Peyer's patch (tissue), 4 donors: ENCODE results near the gene TTYH2. TPM values are rescaled to one million over a fixed set of nuclear protein-coding genes. Genes with fewer than 3 reads are reported as not detected.

ENCODE experiments used
- DNase-seq, 3 donors: peaks; one replicate each; pipeline ENCODE4 v3.0.0-alpha.2; 2017 to 2019
- H3K27ac ChIP-seq, 4 donors: fragments of 200-600 bp; sonication (generic); one replicate each; pipeline ENCODE4 v1.5.1; 2016 to 2019
- H3K27me3 ChIP-seq, 2 donors: fragments of 200-600 bp; sonication (generic); one replicate each; pipeline ENCODE4 v1.5.1; 2019
- H3K36me3 ChIP-seq, 3 donors: fragments of 200-600 bp; sonication (generic); one replicate each; pipeline ENCODE4 v1.5.1; 2016 to 2019
- H3K4me1 ChIP-seq, 4 donors: fragments of 200-600 bp; sonication (generic); one replicate each; pipeline ENCODE4 v1.5.1; 2016 to 2019
- H3K4me3 ChIP-seq, 4 donors: fragments of 200-600 bp; sonication (generic); 1 replicate in 3 of 4; 2 replicates in 1 of 4; pipeline ENCODE4 v1.5.1; 2016 to 2019; ENCODE audit warnings: mild to moderate bottlenecking in 1 of 4
- H3K9me3 ChIP-seq, 4 donors: fragments of 200-600 bp; sonication (generic); one replicate each; pipeline ENCODE4 v1.5.1; 2016 to 2019; ENCODE audit warnings: mild to moderate bottlenecking in 1 of 4
- CTCF ChIP-seq, 6 experiments: fragments of 450-650 bp in 4 of 6; fragments of 200-600 bp in 2 of 6; sonication (generic) in 1 of 6; IDR thresholded peaks; one replicate each; pipeline ENCODE4 v1.5.1; 2017 to 2019; ENCODE audit warnings: antibody characterized with exemption in 6 of 6, mild to moderate bottlenecking in 3 of 6, moderate library complexity in 1 of 6
- POLR2A ChIP-seq, 2 donors: fragments of 450-650 bp; IDR thresholded peaks; one replicate each; pipeline ENCODE4 v1.5.1; 2017; ENCODE audit warnings: antibody characterized with exemption in 2 of 2, mild to moderate bottlenecking in 2 of 2, moderate library complexity in 2 of 2
- total RNA-seq, 4 donors: library from RNA; depleted of rRNA; stranded (reverse); fragments of >200 nt; gene quantifications; one replicate each; pipeline ENCODE4 v1.1.0, GENCODE V29; 2016

Gene TTYH2
- total RNA-seq, 4 donors from 2014 or later, result 1.2 to 24.8 (median 3.1) TPM

DNA sequence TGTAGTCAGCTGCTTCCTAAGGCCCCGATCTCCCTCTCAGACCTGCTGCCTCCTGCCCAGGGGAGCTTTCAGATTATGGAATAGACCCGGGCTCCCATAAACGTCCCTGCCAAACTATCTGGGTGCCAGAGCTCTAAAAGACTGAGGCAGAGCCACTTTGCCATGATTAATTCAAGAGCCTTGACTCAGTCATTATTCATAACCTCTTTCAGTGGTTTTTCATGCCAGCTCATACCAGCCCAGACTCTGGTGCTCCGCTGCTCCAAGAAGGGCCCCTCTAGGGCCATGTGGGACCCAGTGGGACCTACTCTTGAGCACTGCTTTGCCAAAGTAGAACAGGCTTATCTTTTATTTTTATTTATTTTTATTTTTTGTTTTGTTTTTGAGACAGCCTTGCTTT is 84.6 kb downstream of the TTYH2 start:
- H3K27me3 ChIP-seq, result no peaks in the 10 kb centered on the region
- H3K4me1 ChIP-seq, result no peaks in the 10 kb centered on the region
- no peak overlapping the region for H3K4me3 ChIP-seq
- no peak for TF ChIP-seq POLR2A (IDR thresholded peaks at IDR 0.05)
- no peak for TF ChIP-seq CTCF (IDR thresholded peaks at IDR 0.05)
- no peak overlapping the region for H3K27ac ChIP-seq
- no peaks in the 10 kb centered on the region for H3K9me3 ChIP-seq
- no peaks in the 10 kb centered on the region for H3K36me3 ChIP-seq
- DNase-seq, result no peak

GRCh38 chr17:74298778-74299177 is 85.4 kb downstream of the TTYH2 start:
- DNase-seq, result no peak

GRCh38 chr17:74299226-74300009 is 86.0 kb downstream of the TTYH2 start:
- H3K36me3 ChIP-seq, result no peaks in the 10 kb centered on the region
- H3K9me3 ChIP-seq, result no peaks in the 10 kb centered on the region
- H3K27ac ChIP-seq, result no peak overlapping the region
- DNase-seq, result no peak
- no peaks in the 10 kb centered on the region for H3K4me1 ChIP-seq
- TF ChIP-seq CTCF (IDR thresholded peaks at IDR 0.05), result no peak
- TF ChIP-seq POLR2A (IDR thresholded peaks at IDR 0.05), result no peak
- no peak overlapping the region for H3K4me3 ChIP-seq
- no peaks in the 10 kb centered on the region for H3K27me3 ChIP-seq

More at GRCh38 chr17:74298778-74299177, 85.4 kb downstream of the TTYH2 start:
- H3K4me1 ChIP-seq, result no peaks in the 10 kb centered on the region
- H3K27ac ChIP-seq, result no peak overlapping the region
- H3K9me3 ChIP-seq, result no peaks in the 10 kb centered on the region
- TF ChIP-seq POLR2A (IDR thresholded peaks at IDR 0.05), result no peak
- TF ChIP-seq CTCF (IDR thresholded peaks at IDR 0.05), result no peak
- H3K27me3 ChIP-seq, result no peaks in the 10 kb centered on the region
- H3K4me3 ChIP-seq, result no peak overlapping the region
- H3K36me3 ChIP-seq, result no peaks in the 10 kb centered on the region

DNA sequence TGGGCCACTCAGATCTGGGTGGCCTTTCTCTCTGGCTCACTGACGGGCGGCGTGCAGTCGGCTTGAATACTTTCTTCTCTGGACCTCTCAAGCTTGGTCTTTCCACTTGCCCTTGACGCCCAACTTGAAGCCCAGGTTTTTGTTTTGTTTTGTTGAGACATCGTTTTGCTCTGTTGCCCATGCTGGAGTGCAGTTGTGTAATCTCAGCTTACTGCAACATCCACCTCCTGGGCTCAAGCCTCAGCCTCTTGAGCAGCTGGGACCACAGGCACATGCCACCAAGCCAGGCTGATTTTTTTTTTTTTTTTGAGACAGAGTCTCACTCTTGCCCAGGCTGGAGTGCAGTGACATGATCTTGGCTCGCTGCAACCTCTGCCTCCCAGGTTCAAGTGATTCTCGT is 89.9 kb downstream of the TTYH2 start:
- H3K9me3 ChIP-seq, result peaks cover 0 to 5% (median 0%) of the 10 kb centered on the region in 4 donors
- no peak for TF ChIP-seq CTCF (IDR thresholded peaks at IDR 0.05)
- no peak for TF ChIP-seq POLR2A (IDR thresholded peaks at IDR 0.05)
- H3K4me3 ChIP-seq, result no peak overlapping the region
- no peak overlapping the region for H3K27ac ChIP-seq
- no peak for DNase-seq
- H3K4me1 ChIP-seq, result no peaks in the 10 kb centered on the region
- no peaks in the 10 kb centered on the region for H3K36me3 ChIP-seq
- H3K27me3 ChIP-seq, result no peaks in the 10 kb centered on the region

GRCh38 chr17:74304184-74304583 is 90.8 kb downstream of the TTYH2 start:
- no peaks in the 10 kb centered on the region for H3K27me3 ChIP-seq
- no peaks in the 10 kb centered on the region for H3K36me3 ChIP-seq
- TF ChIP-seq CTCF (IDR thresholded peaks at IDR 0.05), result no peak
- no peak for TF ChIP-seq POLR2A (IDR thresholded peaks at IDR 0.05)
- no peaks in the 10 kb centered on the region for H3K4me1 ChIP-seq
- H3K27ac ChIP-seq, result no peak overlapping the region
- H3K9me3 ChIP-seq, result peaks cover 0 to 5% (median 0%) of the 10 kb centered on the region in 4 donors
- no peak overlapping the region for H3K4me3 ChIP-seq
- DNase-seq, result no peak
